Frontal cortex (tissue), 4 donors: ENCODE results near the gene RBFOX2. TPM values are rescaled to one million over a fixed set of nuclear protein-coding genes. Genes with fewer than 3 reads are reported as not detected.

Experiments used
- DNase-seq, 2 donors: peaks; one replicate each; pipeline ENCODE4 v3.0.0; 2012; ENCODE audit warnings: low spot score in 2 of 2
- FAIRE-seq: peaks from 2 replicates; lab custom pipeline; 2012; peaks lifted over from hg19 to GRCh38; lab: Jason Lieb, UNC
- total RNA-seq: library from RNA; depleted of rRNA; stranded (reverse); fragments of >200 nt; gene quantifications from one replicate; pipeline ENCODE4 v1.2.3, GENCODE V29; 2014
- donor health status: control.
- donor health status: control.
- donor health status: control.

The RBFOX2 gene
- total RNA-seq, 1 donor from 2014 or later, result 390 TPM

DNA sequence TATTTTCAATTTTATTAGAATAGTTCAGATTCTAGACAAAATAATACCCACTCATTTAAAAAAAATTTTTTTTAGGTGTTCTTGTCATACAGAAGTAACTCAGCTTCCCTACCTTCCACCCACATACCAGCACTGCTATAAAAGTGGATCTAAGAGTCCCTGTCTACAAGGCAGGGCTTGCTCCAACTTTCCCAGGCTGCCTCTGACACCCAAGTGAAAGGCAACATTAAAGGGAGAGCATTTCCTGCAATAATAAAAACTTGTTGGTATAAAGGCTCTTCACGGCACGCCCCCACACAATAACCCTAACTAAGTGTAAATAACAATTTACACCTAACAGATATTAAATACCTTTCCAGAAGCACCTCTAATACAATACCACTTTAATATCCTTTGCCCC is 183.7 kb downstream of the RBFOX2 start:
- DNase-seq, result no peak
- no peak for FAIRE-seq

DNA sequence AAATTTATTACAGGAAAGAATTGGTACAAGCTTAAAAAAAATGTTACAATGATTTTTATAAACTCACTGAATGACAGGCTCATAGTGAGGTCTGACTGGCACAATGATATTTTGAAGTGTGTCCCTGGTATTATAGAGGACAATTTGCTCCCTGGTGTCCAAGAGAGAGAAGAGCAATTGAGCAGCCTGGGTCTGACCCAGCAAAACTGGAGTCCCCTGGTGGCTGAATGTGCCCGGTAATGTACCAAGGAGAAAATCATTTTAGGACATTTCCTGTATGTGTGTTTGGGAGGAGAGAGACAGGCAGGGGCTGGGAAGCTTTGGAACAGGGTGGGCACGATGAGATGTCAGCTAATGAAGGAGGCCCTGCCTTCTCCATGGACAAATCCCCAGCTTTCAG is 185.7 kb downstream of the RBFOX2 start:
- DNase-seq (no peak), FAIRE-seq (no peak)

DNA sequence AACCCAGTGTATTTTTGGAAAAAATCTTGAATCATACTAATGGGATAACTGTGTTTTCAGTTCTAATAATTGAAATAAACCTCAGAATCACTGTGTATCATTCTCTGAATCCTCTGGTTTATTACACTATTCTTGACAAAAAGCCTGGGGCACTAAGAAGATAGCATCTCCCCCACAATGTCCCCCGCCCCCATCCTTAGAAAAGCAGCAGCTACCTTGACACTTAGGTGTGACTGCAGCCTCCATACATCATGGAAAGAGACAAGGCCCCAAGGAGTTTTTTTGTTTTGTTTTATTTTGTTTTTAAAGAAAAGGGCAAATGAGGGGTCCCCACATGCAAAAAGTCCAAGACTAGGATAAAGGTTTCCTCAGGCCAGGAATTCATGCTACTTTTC is 186.1 kb downstream of the RBFOX2 start:
- FAIRE-seq (no peak), DNase-seq (no peak)

DNA sequence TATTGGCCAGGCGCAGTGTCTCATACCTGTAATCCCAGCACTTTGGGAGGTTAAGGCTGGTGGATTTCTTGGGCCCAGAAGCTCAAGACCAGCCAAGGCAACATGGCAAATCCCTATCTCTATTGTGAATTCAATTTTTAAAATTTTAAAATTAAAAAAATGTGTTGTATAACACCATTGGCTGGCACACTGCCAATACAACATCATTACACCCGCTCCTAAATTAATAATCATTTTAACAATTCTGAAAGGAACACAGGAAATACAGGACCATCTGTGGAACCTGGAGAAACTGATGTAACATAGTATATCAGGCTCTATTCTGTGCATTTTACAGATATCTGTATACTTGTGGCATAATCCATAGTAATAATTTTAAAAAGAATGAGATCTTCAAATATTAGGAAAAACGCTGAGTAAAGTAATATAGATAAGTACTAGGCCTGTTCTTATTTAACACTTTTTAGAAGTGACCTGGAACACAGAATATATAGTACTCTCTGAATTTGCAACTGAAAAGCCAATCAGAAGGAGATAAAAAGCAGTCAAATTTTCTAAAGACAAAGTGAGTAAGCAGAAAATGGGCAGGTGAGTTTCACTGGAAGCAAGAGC is 186.6 kb downstream of the RBFOX2 start:
- DNase-seq, result no peak
- no peak for FAIRE-seq

DNA sequence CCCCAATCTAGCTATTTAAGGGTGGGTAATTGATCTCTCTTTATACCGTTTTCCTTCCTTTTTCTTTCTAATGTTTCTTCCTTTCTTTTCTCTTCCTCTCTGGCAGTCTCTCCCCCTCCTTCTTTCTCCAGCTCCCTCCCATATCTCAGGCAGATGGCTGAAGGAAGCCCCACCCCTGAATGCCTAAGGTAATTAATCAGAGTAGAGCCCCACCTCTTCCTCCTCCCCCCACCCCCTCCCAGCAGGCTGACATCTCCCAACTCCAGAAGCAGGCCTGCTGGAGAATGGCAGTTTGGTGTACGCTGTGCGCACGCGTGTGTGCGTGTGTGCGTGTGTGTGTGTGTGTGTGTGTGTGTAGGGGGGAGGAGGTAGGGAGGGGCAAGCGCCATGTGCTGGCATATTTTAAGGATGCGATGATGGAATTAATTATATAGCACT is 188.3 kb downstream of the RBFOX2 start:
- DNase-seq, result peak; percentile 5 to 28
- no peak for FAIRE-seq

DNA sequence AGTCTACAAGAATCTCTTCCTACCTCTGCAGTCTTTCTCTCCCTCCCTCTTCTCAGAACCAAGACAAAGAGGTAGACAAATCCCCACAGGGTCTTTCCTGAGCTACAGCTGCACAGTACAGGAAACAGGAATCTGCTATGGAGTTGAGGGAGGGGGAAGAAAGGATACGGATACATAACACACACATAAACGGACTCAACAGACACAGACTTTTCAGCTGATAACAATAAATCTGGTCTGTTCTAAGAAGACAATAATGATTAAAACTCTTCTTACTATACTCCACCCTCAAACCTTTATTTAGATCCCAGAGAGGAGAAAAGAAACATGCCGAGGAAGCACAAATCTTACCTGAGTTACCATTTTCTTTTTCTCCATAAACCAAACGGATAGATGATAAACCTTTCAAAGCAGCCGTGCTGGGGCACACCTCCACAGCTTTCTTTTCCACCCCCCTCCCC is 188.8 kb downstream of the RBFOX2 start:
- FAIRE-seq (no peak), DNase-seq (no peak)

DNA sequence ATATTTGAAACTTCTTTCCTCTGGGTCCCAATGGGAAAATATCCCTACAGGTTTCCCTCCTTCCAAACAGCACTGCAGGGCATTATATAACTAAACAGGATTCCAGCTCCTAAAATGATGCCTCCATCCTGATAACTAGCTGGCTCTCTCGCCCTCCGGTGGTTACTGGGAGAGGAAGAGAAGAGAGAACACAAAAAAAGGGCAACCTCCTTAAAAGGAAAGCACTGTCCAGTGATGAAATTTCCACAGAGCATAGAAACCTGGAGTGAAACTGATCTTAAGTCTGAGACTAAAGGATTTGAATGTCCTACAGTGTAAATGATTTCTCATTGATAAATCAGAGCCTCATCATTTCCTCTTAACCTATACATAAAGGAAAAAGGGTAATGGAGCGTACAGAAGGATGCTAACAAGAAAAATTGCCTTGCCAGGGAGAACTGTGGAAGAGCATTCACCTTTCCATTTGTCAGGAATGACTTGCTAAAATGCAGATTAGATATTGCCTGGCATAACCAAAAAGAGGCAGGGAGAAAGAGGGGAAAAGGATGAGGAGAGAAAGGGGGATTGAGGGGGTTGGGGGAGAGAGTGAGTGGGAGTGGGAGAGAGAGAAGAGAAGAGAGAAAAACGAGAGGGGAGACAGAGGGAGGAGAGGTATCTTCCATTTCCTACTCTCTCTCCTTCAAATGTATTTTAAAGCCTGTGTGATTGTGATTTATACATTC is 189.6 kb downstream of the RBFOX2 start:
- no peak for FAIRE-seq

DNA sequence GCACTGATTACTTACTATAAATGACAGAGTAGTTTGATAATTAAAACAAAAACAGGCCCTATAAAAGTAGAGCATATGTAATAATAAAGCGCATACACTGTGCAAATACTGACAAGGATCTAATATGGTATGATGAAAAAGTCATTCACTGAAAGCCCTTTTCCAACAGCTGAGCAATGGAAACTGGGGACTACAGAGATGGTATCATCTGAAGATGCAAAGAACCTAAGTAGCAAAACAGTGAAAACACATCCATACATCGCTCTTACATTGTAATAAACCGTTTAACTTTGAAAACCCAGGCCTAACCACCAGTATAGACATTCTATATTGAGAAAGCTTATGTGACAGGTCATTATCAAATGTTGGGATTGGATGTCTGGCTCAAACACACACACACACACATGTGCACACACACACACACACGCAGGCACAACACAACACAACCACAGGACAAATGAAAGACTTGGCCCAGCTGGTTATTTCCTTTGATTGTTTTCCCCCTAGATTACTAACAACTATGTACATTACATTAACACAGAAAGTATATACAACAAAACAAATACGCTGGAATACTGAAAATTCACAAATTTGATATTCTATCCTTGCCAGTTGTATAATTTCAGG is 191.4 kb downstream of the RBFOX2 start:
- no peak for DNase-seq
- FAIRE-seq, result no peak

More for the DNA sequence above, 189.6 kb downstream of the RBFOX2 start:
- no peak for DNase-seq

DNA sequence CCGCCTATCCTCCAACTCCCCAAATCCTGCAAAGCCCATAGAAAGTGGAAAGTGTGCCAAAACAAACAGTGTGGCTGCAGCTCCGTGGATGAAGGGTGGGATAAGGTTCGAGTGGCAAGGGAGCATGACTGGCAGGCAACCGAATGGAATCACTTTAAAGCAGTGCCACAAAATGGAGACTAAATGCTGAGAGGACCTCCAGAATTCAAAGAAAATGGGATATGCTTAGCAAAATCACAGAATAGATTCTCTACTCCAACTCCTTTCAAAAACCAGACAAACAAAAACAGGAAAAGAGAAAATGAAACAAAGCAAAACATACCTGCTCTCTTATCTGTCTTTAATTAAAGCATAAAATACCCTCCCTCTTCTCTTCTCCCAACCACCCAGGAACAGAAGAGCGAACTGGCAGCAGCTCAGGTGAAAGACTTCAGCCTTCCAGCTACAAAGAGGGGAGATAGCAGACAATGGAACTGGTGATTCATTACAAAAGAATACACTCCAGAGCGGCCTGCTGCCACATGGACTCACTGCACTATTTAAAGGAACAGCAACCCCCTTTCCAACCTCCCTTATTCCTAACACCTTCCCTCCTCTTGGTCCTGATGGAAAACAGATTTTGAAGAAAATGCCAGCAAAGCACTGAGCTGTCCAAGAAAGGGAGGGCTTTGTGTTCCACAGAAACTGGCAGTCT is 192.5 kb downstream of the RBFOX2 start:
- DNase-seq (peak; percentile 9 to 37), FAIRE-seq (no peak)

DNA sequence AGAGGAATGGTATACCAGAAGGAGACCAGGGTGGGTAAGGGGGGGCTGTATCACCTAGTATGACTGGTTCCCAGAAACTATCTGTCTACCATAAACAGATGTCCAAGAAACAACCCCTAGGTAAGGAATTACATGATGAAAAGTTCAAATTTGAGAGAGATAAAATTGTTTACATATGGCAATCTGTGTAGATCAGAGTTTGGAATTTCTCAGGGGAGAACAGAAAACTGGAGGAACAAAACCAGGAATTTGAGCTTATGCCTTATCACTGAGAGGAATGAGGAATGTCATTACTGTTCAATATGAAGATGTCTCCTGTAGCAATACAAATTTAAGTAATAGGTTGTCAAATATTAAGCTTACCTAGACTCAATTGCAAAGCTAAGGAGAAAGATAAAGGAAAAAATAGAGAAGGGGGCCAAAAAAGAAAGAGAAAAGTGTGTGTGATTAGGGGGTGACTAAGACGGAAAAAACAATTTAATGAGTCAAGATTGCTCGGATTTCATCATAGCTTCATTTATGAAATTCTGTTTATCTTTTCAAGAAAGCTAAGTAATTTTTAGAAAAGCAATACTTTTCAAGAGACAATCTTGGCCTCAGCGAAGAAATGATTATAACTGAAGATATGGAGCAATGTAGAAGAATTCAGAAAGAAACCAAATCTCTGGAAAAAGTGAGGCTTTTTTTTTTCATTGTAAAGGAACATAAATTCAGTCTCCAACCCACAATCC is 193.2 kb downstream of the RBFOX2 start:
- DNase-seq (no peak), FAIRE-seq (no peak)

DNA sequence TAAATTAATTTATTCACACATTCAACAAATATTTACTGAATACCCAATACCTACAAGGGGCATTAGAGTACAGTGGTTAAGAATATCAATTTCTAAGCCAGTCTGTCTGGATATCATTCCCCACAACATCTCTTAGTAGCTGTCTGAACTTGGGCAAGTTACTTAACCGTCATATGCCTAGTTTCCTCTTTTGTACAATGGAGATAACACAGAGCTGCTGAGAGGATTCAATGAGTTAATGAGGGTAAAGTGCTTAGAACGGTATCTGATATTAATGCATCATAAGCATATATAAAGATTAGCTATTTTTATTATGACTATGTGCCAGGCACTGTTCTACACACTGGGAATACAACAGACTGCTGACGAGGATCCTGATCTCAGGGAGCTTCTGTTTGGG is 194.6 kb downstream of the RBFOX2 start:
- FAIRE-seq, result no peak
- no peak for DNase-seq

DNA sequence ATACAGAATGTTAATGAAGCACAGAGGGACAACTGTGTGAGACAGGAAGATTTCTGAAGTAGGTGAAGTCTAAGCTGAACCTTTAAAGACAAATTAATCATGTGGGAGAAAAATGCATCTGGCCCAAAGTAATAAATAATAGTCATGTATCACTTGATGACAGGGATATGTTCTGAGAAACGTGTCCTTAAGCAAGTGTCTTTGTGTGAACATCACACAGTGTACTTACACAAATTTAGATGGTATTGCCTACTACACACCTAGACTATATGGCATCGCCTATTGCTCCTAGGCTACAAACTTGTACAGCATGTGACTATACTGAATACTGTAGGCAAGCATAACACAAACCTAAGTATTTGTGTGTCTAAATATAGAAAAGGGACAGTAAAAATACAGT is 198.3 kb downstream of the RBFOX2 start:
- FAIRE-seq (no peak), DNase-seq (no peak)

DNA sequence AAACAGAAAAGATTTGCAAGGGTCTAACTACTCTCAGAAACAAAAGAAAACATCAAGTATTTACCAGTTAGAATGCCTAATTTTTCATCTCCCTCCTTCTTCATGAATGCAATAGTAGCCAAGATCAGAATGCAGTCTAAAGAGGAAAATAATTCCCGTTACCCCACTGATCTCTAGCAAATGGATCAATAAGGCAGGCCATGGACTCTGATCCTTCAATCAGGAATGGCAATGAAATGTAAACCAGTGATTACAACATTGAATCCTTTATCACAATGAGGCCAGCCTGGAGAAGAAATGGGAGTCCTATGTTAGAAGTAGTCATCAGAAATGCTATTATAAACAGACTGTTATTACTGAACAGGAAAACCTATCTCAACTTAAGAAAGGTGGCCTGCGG is 204.4 kb downstream of the RBFOX2 start:
- no peak for DNase-seq
- FAIRE-seq, result no peak

DNA sequence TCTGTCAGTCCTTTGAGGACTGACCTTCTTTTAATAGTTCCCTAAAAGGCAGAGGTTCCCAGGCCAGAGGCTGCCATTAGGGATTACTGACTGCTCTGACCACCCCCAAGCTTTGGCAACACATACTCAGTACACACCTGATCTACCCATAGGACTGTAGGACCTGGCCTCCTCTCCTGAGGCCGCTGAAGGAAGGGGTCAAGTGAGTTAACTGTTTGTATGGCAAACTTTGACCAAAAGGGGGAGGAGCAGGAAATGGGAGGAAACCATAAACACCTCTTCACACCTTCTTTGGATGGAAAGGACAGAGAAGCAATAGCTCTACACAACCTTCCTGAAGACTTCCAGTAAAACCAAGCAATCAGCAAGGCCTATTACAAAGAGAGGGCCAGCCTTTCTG is 207.0 kb downstream of the RBFOX2 start:
- DNase-seq (no peak), FAIRE-seq (no peak)

DNA sequence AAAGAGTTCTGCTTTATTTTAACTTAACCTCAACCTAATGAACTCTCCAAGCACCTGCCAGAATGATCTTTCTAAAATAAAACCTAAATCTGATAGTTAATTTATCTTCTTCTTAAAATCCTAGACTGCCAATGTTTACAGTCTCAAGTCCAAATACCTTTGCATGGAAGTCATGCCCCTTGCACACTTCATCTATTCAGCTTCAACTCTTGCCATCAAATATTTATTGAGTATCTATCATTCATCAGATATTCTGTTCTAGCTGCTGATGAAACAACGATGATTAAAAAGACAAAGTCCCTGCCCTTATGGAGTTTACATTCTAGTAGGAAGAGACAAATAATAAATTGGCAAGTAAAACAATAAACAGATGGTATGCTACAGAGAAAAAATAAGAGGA is 209.2 kb downstream of the RBFOX2 start:
- DNase-seq, result no peak
- FAIRE-seq, result no peak

DNA sequence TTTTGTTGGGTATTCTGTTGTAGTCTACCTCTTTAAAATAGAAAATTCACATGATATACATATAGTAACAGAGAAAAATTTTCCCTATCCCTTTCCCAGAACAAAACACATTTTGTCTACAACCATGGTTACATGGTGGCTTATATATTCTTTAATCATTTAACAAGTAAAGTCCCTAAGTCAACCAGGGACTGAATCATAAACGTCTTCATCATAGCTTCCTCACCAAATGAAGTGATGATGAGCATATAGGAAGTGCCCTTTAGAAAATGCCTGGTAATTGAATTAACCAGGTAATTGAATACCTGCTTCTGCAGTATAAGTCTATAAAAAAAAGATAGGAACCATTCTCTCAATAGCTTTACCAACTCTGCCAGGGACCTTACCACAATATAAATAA is 209.7 kb downstream of the RBFOX2 start:
- DNase-seq (no peak), FAIRE-seq (no peak)

DNA sequence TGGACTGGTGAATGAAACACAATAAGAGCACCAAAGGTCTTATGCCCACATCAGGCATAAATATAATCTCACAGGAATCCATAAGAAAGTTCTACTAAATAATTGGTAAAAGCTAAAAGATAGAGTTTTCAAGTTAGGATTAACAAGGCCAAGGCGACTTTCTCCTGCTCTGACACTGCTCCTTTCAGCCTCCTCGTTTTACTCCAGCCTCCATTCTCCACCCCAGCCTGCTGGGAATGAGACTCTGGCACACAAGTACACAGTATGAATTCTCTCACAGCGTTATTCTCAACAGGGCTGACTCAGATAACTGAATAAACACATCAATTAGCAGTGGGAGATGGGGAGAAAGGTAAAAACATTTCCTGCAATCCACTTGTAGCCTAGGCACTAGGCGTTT is 216.0 kb downstream of the RBFOX2 start:
- FAIRE-seq (no peak), DNase-seq (no peak)

DNA sequence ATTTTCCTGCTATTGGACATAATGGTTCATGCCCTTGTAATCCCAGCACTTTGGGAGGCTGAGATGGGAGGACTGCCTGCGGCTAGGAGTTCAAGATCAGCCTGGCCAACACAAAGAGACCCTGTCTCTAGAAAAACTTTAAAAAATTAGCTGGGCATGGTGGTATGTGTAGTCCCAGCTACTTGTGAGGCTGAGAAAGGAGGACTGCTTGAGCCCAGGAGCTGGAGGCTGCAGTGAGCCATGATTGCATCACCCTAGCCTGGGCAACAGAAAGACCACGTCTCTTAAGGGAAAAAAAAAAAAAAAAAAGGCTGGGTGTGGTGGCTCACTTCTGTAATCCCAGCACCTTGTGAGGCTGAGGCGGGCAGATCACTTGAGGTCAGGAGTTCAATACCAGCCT is 217.0 kb downstream of the RBFOX2 start:
- FAIRE-seq (no peak), DNase-seq (no peak)

DNA sequence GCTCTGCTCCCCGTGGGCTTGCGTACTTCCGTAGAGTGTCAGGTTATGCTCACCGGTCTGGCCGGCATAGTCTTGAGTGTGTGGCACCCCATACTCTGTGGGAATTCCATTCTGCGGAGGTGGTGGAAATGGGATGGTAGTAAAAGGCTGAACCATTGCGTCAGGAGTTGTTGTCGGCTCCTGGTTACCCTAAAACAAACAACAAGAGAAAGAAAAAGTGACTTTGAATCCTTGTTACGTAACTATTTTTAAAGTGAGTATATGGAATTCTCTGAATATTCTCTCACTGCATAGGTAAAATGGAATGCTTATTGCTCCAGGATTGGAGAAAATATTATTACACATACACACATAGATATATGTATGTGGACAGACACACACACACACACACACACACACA is 218.8 kb downstream of the RBFOX2 start:
- no peak for FAIRE-seq
- no peak for DNase-seq

DNA sequence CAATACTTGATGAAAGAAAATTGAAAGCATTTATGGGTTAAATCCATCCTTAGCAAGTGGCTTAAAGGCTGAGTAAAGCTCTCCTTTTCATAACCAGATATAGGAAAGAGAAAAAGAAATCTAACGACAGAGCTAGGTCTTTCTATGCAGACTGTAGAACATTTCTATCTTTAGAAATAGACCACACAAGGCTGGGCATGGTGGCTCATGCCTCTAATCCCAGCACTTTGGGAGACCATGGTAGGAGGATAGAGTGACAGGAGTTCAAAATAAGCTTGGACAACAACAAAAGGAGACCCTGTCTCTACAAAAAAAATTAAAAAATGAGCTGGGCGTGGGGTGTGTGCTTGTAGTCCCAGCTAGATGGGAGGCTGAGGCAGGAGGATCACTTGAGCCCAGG is 220.2 kb downstream of the RBFOX2 start:
- DNase-seq, result no peak
- FAIRE-seq, result no peak
